Mesenchymal stem cell (in vitro differentiated cells and primary cell): ENCODE results near the gene C1QTNF8. TPM values are rescaled to one million over a fixed set of nuclear protein-coding genes. Genes with fewer than 3 reads are reported as not detected.

Experiments used
- DNase-seq: peaks from one replicate; pipeline ENCODE4 v3.0.0-alpha.2; 2013
- H2AFZ ChIP-seq: one replicate; pipeline ENCODE4 v1.6.1; 2013; ENCODE audit warnings: low read depth, mild to moderate bottlenecking, control low read depth, inconsistent platforms, low read length, moderate library complexity
- H2AK5ac ChIP-seq: 2 replicates; pipeline ENCODE4 v1.6.1; 2013; ENCODE audit warnings: low read length, moderate library complexity, mild to moderate bottlenecking, inconsistent platforms; ENCODE audit not compliant: severe bottlenecking
- H2BK120ac ChIP-seq: one replicate; pipeline ENCODE4 v1.6.1; 2013; ENCODE audit warnings: low read depth, mild to moderate bottlenecking, inconsistent platforms, low read length, moderate library complexity
- H2BK12ac ChIP-seq, 2 experiments: one replicate each; pipeline ENCODE4 v1.6.1; 2013; ENCODE audit warnings: inconsistent platforms in 2 of 2, low read length in 2 of 2, mild to moderate bottlenecking in 2 of 2, moderate library complexity in 2 of 2, control low read depth in 1 of 2
- H2BK15ac ChIP-seq: one replicate; pipeline ENCODE4 v1.6.1; 2013; ENCODE audit warnings: mild to moderate bottlenecking, low read depth, inconsistent platforms; ENCODE audit not compliant: poor library complexity, severe bottlenecking
- H2BK5ac ChIP-seq: 2 replicates; pipeline ENCODE4 v1.6.1; 2013; ENCODE audit warnings: low read depth, mild to moderate bottlenecking, low read length, control low read depth, inconsistent platforms; ENCODE audit not compliant: poor library complexity, severe bottlenecking
- H3K14ac ChIP-seq, 2 experiments: one replicate each; pipeline ENCODE4 v1.6.1; 2013; ENCODE audit warnings: inconsistent platforms in 2 of 2, low read length in 2 of 2, control low read depth in 1 of 2, mild to moderate bottlenecking in 1 of 2, moderate library complexity in 1 of 2
- H3K18ac ChIP-seq, 2 experiments: one replicate each; pipeline ENCODE4 v1.6.1; 2013; ENCODE audit warnings: inconsistent platforms in 2 of 2, low read length in 2 of 2, control low read depth in 1 of 2, low read depth in 1 of 2, mild to moderate bottlenecking in 1 of 2
- H3K23ac ChIP-seq, 2 experiments: one replicate each; pipeline ENCODE4 v1.6.1; 2013; ENCODE audit warnings: inconsistent platforms in 2 of 2, low read length in 2 of 2, mild to moderate bottlenecking in 2 of 2, moderate library complexity in 2 of 2, control low read depth in 1 of 2
- H3K27ac ChIP-seq: 2 replicates; pipeline ENCODE4 v1.5.1; 2013; ENCODE audit warnings: mild to moderate bottlenecking, moderate library complexity, low read length, control low read depth, inconsistent platforms; ENCODE audit not compliant: poor library complexity, severe bottlenecking
- H3K27me3 ChIP-seq, 2 experiments: 2 replicates each; pipeline versions ENCODE4 v1.6.1 to v1.7.0; 2013; ENCODE audit warnings: low read length in 2 of 2, mild to moderate bottlenecking in 2 of 2, moderate library complexity in 2 of 2, control low read depth in 1 of 2, inconsistent platforms in 1 of 2; ENCODE audit not compliant: control insufficient read depth in 1 of 2, insufficient read depth in 1 of 2
- H3K36me3 ChIP-seq, 2 experiments: 2 replicates each; pipeline versions ENCODE4 v1.6.1 to v1.7.0; 2013; ENCODE audit warnings: low read length in 2 of 2, control low read depth in 1 of 2, inconsistent platforms in 1 of 2, low read depth in 1 of 2, mild to moderate bottlenecking in 1 of 2; ENCODE audit not compliant: insufficient read depth in 2 of 2, control insufficient read depth in 1 of 2
- H3K4ac ChIP-seq, 2 experiments: one replicate each; pipeline ENCODE4 v1.6.1; 2013; ENCODE audit warnings: inconsistent platforms in 2 of 2, low read length in 2 of 2, mild to moderate bottlenecking in 2 of 2, moderate library complexity in 2 of 2, control low read depth in 1 of 2, low read depth in 1 of 2
- H3K4me1 ChIP-seq: 2 replicates; pipeline ENCODE4 v1.6.1; 2013; ENCODE audit warnings: low read depth, low read length, control low read depth; ENCODE audit not compliant: control insufficient read depth, insufficient read depth
- H3K4me2 ChIP-seq: 2 replicates; pipeline ENCODE4 v1.6.1; 2013; ENCODE audit warnings: low read length, mild to moderate bottlenecking, inconsistent platforms; ENCODE audit not compliant: poor library complexity, severe bottlenecking
- H3K4me3 ChIP-seq, 2 experiments: 2 replicates each; pipeline versions ENCODE4 v1.5.1 to v1.7.0; 2013; ENCODE audit warnings: low read length in 2 of 2, mild to moderate bottlenecking in 2 of 2, control low read depth in 1 of 2, low read depth in 1 of 2; ENCODE audit not compliant: insufficient read depth in 1 of 2
- H3K79me1 ChIP-seq: replicated peaks from 2 replicates; pipeline ENCODE4 v1.6.1; 2013; ENCODE audit warnings: mild to moderate bottlenecking, control low read depth, low read length, inconsistent platforms; ENCODE audit not compliant: poor library complexity, severe bottlenecking
- H3K9ac ChIP-seq: 2 replicates; pipeline ENCODE4 v1.7.0; 2013; ENCODE audit warnings: mild to moderate bottlenecking, low read length, moderate library complexity
- H3K9me3 ChIP-seq: 2 replicates; pipeline ENCODE4 v1.7.0; 2013; ENCODE audit warnings: mild to moderate bottlenecking, low read length; ENCODE audit not compliant: control insufficient read depth
- H4K8ac ChIP-seq: one replicate; pipeline ENCODE4 v1.6.1; 2013; ENCODE audit warnings: inconsistent platforms, mild to moderate bottlenecking, low read length, moderate library complexity
- H4K91ac ChIP-seq: one replicate; pipeline ENCODE4 v1.6.1; 2013; ENCODE audit warnings: mild to moderate bottlenecking, low read length, inconsistent platforms
- WGBS: methylation state at CpG from one replicate; pipeline ENCODE4 v1.1.7; 2013; ENCODE audit warnings: mixed read lengths; 5-methylcytosine and 5-hydroxymethylcytosine counted together
- polyA plus RNA-seq, 2 experiments: library from polyadenylated mRNA; stranded (reverse); fragments of 200-250 nt; gene quantifications; one replicate each; pipeline ENCODE4 v1.2.3, GENCODE V29; 2013

The C1QTNF8 gene, protein sequence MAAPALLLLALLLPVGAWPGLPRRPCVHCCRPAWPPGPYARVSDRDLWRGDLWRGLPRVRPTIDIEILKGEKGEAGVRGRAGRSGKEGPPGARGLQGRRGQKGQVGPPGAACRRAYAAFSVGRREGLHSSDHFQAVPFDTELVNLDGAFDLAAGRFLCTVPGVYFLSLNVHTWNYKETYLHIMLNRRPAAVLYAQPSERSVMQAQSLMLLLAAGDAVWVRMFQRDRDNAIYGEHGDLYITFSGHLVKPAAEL
- polyA plus RNA-seq (2013, experiment 1 of 2) = not detected
- not detected for polyA plus RNA-seq (2013, experiment 2 of 2)

DNA sequence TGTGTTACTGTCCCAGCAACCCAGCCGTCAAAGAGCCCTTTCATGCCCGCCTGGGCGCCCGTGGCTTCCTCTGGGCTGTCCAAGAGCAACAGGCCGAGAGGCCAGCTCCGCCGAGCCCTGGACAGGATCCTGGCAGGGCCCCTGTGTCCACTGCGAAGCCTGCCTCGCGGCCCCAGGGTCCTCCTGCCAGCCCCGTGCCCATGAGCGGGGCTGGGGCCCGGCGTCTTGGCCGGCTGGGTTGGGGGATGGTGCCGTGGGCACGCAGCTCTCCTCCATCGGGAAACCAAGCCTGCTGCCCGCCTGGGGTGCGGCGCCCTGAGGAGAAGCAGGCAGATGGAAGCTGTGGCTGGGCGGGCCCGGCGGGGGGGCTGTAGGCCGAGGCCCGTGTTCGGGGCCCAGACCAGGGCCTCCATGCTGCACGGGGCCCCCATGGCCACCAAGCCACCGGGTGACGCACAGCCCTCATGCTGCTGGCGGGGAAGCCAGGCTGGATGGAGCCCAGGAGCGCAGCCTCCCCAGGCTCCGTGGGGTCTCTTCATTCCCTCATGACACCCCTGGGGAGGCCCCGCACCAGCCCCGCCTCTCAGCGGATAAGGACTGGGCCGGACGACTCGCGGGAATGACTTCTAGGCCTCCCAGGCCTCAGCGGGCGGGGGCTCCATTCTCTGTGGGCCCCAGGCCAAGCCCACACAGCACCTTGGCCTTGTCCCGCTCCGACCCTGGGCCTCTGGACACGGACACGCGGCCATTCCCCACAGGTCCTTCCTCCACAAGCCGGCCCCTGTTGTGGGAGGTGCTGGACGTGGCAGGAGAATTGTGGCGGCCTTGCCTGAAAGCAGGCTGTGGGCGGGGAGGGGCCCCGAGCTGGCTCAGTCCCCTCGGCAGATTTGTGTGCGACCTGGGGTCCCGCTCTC lies at the start of gene C1QTNF8:
Gene C1QTNF8 (minus strand): TSS at position 76 of the 914 bp plus-strand sequence. CDS start 1,322 bp downstream, outside the sequence.
- H2BK5ac ChIP-seq = no peak within 1 kb of the TSS
- no peak within 1 kb of the TSS for H2AFZ ChIP-seq
- no peak within 1 kb of the TSS for H2BK15ac ChIP-seq
- H3K14ac ChIP-seq = no peak within 1 kb of the TSS
- no peak within 1 kb of the TSS for H3K27ac ChIP-seq
- no peak within 1 kb of the TSS for H3K23ac ChIP-seq
- H2AK5ac ChIP-seq = no peak within 1 kb of the TSS
- WGBS = 80% methylated on average over 50 of the region's 55 CpGs
- no peak within 1 kb of the TSS for H2BK120ac ChIP-seq
- no peaks in the 10 kb centered on the region for H3K36me3 ChIP-seq
- no peaks in the 10 kb centered on the region for H3K79me1 ChIP-seq
- no peak for DNase-seq
- H3K9ac ChIP-seq = no peak within 1 kb of the TSS
- H2BK12ac ChIP-seq = no peak within 1 kb of the TSS
- no peak within 1 kb of the TSS for H3K18ac ChIP-seq
- no peak within 1 kb of the TSS for H4K8ac ChIP-seq
- H3K9me3 ChIP-seq = no peaks in the 10 kb centered on the region
- peaks cover 5% of the 10 kb centered on the region for H3K4me1 ChIP-seq
- H4K91ac ChIP-seq = peak within 1 kb of the TSS; percentile 60
- no peak within 1 kb of the TSS for H3K4ac ChIP-seq
- H3K4me3 ChIP-seq = no peak within 1 kb of the TSS
- H3K4me2 ChIP-seq = no peak within 1 kb of the TSS
- H3K27me3 ChIP-seq = peaks cover 0 to 60% of the 10 kb centered on the region in 2 experiments

DNA sequence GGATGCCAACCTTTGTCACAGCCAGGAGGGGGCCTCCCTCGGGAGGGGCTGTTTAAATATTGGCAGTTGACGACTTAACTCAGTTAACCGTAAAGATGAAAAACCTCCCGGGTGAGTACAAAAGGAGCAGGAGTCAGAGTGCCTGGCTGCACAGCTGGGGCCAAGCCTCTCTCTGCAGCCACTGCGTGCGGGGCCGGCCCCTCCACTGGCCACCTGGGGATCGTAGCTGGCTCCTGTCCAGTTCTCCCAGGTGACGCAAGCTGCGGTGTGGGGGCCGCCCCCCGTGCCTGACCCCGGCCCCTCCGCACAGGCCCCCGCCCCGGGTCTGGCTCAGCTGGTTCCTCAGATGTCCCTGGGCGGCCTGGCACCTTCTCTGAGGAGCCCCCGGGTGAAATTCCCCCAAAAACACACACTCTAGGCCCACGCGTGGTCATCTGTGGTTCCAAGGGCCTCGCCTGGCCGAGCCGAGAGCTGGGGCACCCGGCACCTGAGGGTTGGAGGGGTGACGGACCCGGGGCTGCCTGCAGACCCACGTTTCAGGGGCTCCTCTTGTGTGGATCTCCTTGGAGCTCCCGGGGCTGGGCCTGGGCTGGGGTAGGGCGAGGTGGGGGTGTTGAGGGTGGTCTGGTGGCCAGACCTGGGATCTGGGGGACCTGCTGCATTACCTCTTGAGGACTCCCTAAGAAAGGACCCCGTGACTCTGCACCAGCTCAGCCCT lies 49.5 kb upstream of the C1QTNF8 start:
- H3K14ac ChIP-seq = no peak overlapping the region
- H3K9ac ChIP-seq = no peak overlapping the region
- H3K4me2 ChIP-seq = peak overlapping the region; percentile 45
- H3K79me1 ChIP-seq = no peaks in the 10 kb centered on the region
- H4K8ac ChIP-seq = no peak overlapping the region
- H3K36me3 ChIP-seq = no peaks in the 10 kb centered on the region
- H3K18ac ChIP-seq = no peak overlapping the region
- peaks cover 57 to 75% of the 10 kb centered on the region in 2 experiments for H3K27me3 ChIP-seq
- no peak overlapping the region for H2BK120ac ChIP-seq
- H4K91ac ChIP-seq = no peak overlapping the region
- H3K4ac ChIP-seq = no peak overlapping the region
- no peak overlapping the region for H3K23ac ChIP-seq
- no peak for DNase-seq
- no peak overlapping the region for H2AK5ac ChIP-seq
- H3K27ac ChIP-seq = no peak overlapping the region
- no peak overlapping the region for H2AFZ ChIP-seq
- no peak overlapping the region for H2BK5ac ChIP-seq
- H3K9me3 ChIP-seq = peaks cover 3% of the 10 kb centered on the region
- H3K4me3 ChIP-seq = peak overlapping the region in 1 of 2 experiments; percentile 18
- H3K4me1 ChIP-seq = peaks cover 23% of the 10 kb centered on the region
- no peak overlapping the region for H2BK15ac ChIP-seq
- 73% methylated on average over 26 of the region's 30 CpGs for WGBS
- no peak overlapping the region for H2BK12ac ChIP-seq

DNA sequence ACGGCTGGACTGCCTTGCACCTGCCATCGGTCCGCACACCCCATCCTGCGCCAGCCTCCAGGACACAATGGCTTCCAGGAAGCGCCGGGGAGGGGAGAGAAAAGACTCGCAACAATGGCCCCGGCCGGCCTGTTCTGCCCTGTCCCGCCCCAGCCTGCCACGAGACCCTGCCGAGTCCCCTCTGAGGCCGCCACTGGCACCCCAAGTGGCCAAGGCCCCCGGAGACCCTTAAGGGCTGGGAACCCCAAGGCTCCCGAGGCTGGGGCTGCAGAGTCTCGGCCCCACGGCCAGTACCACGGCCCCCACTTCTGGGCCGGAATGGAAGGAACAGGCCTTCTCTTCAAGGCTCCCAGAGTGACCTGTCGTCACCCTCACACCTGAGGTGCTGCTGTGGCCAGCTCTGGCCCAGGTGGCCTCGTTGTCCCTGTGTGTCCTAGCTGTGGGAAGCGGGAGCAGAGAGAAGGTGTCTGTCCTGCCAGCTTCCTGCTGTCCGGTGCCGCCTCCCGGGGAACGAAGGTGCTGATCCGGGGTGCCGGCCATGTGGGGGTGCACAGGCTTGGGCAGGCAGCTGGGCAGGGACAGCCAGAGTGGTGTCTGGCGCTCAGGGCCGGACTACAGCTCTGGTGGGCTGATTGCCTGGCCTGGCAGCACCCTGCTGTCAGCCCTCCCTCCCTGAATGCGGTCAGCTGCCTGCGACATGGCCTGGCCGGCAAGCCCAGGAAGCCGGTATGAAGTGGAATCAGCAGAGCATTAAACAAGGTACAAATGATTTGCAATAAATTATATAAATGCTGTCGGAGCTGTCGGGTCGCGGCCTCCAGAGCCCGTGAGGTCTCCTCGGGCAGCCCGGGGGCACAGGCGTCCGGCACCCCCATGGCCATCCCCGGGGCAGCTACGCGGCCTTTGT lies 48.7 kb upstream of the C1QTNF8 start:
- Histone ChIP-seq H3K4me3 (peak overlapping the region in 1 of 2 experiments; percentile 18), H3K79me1 (no peaks in the 10 kb centered on the region), H2BK120ac (no peak overlapping the region), H2AFZ (no peak overlapping the region), H3K27me3 (peaks cover 49 to 76% of the 10 kb centered on the region in 2 experiments), H3K9ac (no peak overlapping the region), H2BK5ac (no peak overlapping the region), H3K4me2 (peak overlapping the region; percentile 45), H3K18ac (no peak overlapping the region), H3K14ac (no peak overlapping the region), H3K4me1 (peaks cover 23% of the 10 kb centered on the region), H3K23ac (no peak overlapping the region), H2AK5ac (no peak overlapping the region), H3K9me3 (peaks cover 3% of the 10 kb centered on the region), H3K4ac (no peak overlapping the region), H2BK12ac (no peak overlapping the region), H2BK15ac (no peak overlapping the region), H3K27ac (no peak overlapping the region), H4K91ac (no peak overlapping the region), H4K8ac (no peak overlapping the region), H3K36me3 (no peaks in the 10 kb centered on the region)
- no peak for DNase-seq
- 86% methylated on average over 46 of the region's 46 CpGs for WGBS
